ENCODE data around the gene FUNDC2.

DNA sequence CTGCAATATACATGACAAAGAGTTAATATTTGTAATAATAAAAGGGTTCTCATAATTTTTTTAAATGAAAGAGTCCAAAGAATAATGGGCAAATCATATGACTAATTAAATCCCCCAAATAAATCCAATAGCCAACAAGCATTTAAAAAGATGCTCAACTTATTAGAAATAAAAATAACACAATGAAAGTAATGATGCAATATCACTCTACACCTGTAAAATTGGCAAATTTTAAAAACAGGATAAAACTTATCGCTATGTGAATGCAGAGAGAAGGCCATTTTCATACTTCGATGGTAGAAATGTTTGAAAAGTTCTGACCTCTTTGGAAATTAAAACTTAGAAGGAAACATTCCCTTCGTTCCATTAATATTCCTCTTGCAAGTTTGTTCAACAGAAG, 6.1 kb upstream of the FUNDC2 start:
- TF ChIP-seq EP300 (IDR thresholded peaks at IDR 0.05): no peak
- no peak for TF ChIP-seq POLR2A (IDR thresholded peaks at IDR 0.05)
